ENCODE measurements around the gene DXO. TPM values are rescaled to one million over a fixed set of nuclear protein-coding genes. Genes with fewer than 3 reads are reported as not detected.

DXO gene
- total and polyA plus RNA-seq, 2 of the 4 experiments (the other 2 are of a cell fraction), result 9.3 to 21.4 TPM

DNA sequence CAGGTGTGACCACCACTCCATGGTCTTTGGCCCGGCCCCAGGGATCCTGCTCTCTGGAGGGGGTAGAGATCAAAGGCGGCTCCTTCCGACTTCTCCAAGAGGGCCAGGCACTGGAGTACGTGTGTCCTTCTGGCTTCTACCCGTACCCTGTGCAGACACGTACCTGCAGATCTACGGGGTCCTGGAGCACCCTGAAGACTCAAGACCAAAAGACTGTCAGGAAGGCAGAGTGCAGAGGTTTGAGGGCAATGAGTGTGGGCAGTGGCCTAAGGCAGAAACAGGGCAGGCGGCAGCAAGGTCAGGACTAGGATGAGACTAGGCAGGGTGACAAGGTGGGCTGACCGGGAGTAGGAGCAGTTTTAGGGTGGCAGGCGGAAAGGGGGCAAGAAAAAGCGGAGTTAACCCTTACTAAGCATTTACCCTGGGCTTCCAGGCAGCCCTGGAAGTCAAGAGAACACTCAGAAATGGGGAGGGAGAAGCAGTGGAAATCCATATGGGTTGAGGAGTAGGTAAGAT lies 25.5 kb downstream of the DXO start:
- Histone ChIP-seq H4K8ac (ENCODE audit: low read depth in 2 of 2, low read length in 2 of 2) (peak overlapping the region; percentile 67 to 87; a peak in 3 of 4 replicates), H3K79me1 (ENCODE audit: low read depth in 1 of 2, low read length in 2 of 2) (no peaks in the 10 kb centered on the region), H3K27me3 (ENCODE audit: control insufficient read depth, insufficient read depth, low read length) (no peaks in the 10 kb centered on the region), H2BK5ac (ENCODE audit: low read depth, low read length, poor library complexity, severe bottlenecking) (peak overlapping the region; percentile 65), H2BK15ac (ENCODE audit: low read depth, low read length) (peak overlapping the region; percentile 49; the same call in 2 of the 3 replicates), H4K20me1 (ENCODE audit: insufficient read depth, low read length) (no peaks in the 10 kb centered on the region), H2BK120ac (ENCODE audit: low read depth, low read length) (peak overlapping the region; percentile 86), H2AK9ac (replicated peaks; ENCODE audit: low read depth, low read length, poor library complexity) (peak overlapping the region; percentile 48), H3K4me2 (ENCODE audit: low read depth, low read length) (peak overlapping the region; percentile 65; the same call in 1 of the 2 replicates), H3K4me3 (ENCODE audit: insufficient read depth, low read depth, low read length) (no peak overlapping the region), H4K91ac (ENCODE audit: insufficient read depth, low read depth, low read length) (peak overlapping the region; percentile 57; the same call in 1 of the 2 replicates), H2AK5ac (ENCODE audit: low read depth, low read length) (peak overlapping the region; percentile 91), H2AFZ (replicated peaks; ENCODE audit: low read length, poor library complexity) (peak overlapping the region; percentile 94), H3K9ac (ENCODE audit: low read depth, low read length) (peak overlapping the region; percentile 24; the same call in 1 of the 2 replicates), H3K36me3 (ENCODE audit: control insufficient read depth, insufficient read depth, low read length) (peaks cover 7% of the 10 kb centered on the region), H3K4me1 (ENCODE audit: control insufficient read depth, insufficient read depth, low read length) (peaks cover 22% of the 10 kb centered on the region), H3K18ac (ENCODE audit: low read depth, low read length) (peak overlapping the region; percentile 81), H3K14ac (replicated peaks; ENCODE audit: low read depth, low read length) (peak overlapping the region; percentile 68), H2BK20ac (ENCODE audit: low read depth, low read length) (peak overlapping the region; percentile 46), H3K23ac (ENCODE audit: low read depth, low read length) (no peak overlapping the region), H3K4ac (ENCODE audit: low read depth, low read length) (peak overlapping the region; percentile 89; the same call in 1 of the 2 replicates), H4K5ac (ENCODE audit: low read depth, low read length) (peak overlapping the region; percentile 93), H3K9me1 (ENCODE audit: insufficient read depth, low read length) (peaks cover 12% of the 10 kb centered on the region), H3K56ac (ENCODE audit: extremely low read depth, insufficient read depth, low read length) (no peak overlapping the region), H3K9me3 (ENCODE audit: control insufficient read depth, insufficient read depth, low read length) (no peaks in the 10 kb centered on the region), H3K27ac (ENCODE audit: insufficient read depth, low read length) (peak overlapping the region; percentile 64; the same call in 1 of the 2 replicates)
- DNase-seq, result no peak
- in situ Hi-C loops (cut with MboI; ENCODE audit: low sequenced_read_pairs) (loop anchor here (5.0 to 10.0 kb wide), 2 partner anchors 34 to 262 kb away; partner anchors contain the start of gene LY6G5C), dilution Hi-C loops (cut with HindIII; ENCODE audit: low sequenced_read_pairs, unreplicated experiment) (no loop called here), intact Hi-C loops (cut with micrococcal nuclease) (no loop called here)
- TF ChIP-seq, protein P1, sequence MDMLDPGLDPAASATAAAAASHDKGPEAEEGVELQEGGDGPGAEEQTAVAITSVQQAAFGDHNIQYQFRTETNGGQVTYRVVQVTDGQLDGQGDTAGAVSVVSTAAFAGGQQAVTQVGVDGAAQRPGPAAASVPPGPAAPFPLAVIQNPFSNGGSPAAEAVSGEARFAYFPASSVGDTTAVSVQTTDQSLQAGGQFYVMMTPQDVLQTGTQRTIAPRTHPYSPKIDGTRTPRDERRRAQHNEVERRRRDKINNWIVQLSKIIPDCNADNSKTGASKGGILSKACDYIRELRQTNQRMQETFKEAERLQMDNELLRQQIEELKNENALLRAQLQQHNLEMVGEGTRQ (IDR thresholded peaks at IDR 0.05; ENCODE audit: low read depth, low read length), result no peak
- no TSS peak for BruUV-seq (replicated peaks)
- ATAC-seq (ENCODE audit: low read depth), result no peak
- POLR2A ChIA-PET (ENCODE audit: unreplicated experiment), result interaction anchor here (0.9 kb wide), 1 partner anchor 48 kb away, joined by 3 read pairs; no protein-coding TSS in a partner anchor
- CTCF ChIA-PET, result no interaction called here
- WGBS, 2 experiments (ENCODE audit: extremely low coverage in 2 of 2, insufficient read length in 1 of 2), result 77% methylated on average over 7 of the region's 11 CpGs; no CpG with 5 or more reads in 1 of the 2 experiments
